H1 (cell line): Measurements from ENCODE around the gene ACSF3. TPM values are rescaled to one million over a fixed set of nuclear protein-coding genes. Genes with fewer than 3 reads are reported as not detected.

ENCODE experiments used
- ASH2L ChIP-seq: fragments of 200-600, 300-600 bp; sonication (generic); IDR thresholded peaks from one replicate; pipeline ENCODE4 v1.7.1; 2017; ENCODE audit warnings: low read length
- HDAC6 ChIP-seq: IDR thresholded peaks from one replicate; pipeline ENCODE4 v1.7.1; 2012; ENCODE audit warnings: low read depth, mild to moderate bottlenecking, inconsistent platforms, low read length, moderate library complexity
- PHF8 ChIP-seq: fragments of 200-600 bp; sonication (generic); conservative IDR thresholded peaks from 2 replicates; pipeline ENCODE4 v1.7.1; 2012; ENCODE audit warnings: low read depth, mild to moderate bottlenecking, inconsistent platforms, low read length, moderate library complexity
- POU5F1 ChIP-seq: IDR thresholded peaks from 2 replicates; pipeline ENCODE4 v1.6.1; 2011; ENCODE audit warnings: low read depth, mild to moderate bottlenecking, low read length, moderate library complexity
- SIN3A ChIP-seq, 2 experiments: IDR thresholded peaks in 1 of 2; conservative IDR thresholded peaks in 1 of 2; 2 replicates each; pipeline ENCODE4 v1.6.1; 2011 to 2012; ENCODE audit warnings: low read length in 2 of 2, improper control_type of control experiment in 1 of 2, low read depth in 1 of 2, mild to moderate bottlenecking in 1 of 2
- SP2 ChIP-seq: IDR thresholded peaks from 2 replicates; pipeline ENCODE4 v1.6.1; 2012; ENCODE audit warnings: mild to moderate bottlenecking, low read length, inconsistent platforms
- SUZ12 ChIP-seq: fragments of 200-600 bp; sonication (generic); IDR thresholded peaks from 2 replicates; pipeline ENCODE4 v1.6.1; 2012; ENCODE audit warnings: mild to moderate bottlenecking, inconsistent platforms, low read length, moderate library complexity, mixed read lengths
- polyA plus RNA-seq, 7 experiments: library from polyadenylated mRNA; depleted of rRNA in 3 of 7; stranded (reverse) in 5 of 7; unstranded in 2 of 7; fragments of >200 nt in 5 of 7; fragments of 200-250 nt in 2 of 7; gene quantifications; 1 replicate in 5 of 7; 2 replicates in 1 of 7; 4 replicates in 1 of 7; pipeline versions ENCODE4 v1.2.1 to v1.2.3, GENCODE V29; 2011 to 2013; ENCODE audit warnings: missing spikeins in 2 of 7, mixed read lengths in 2 of 7
- total RNA-seq: library from RNA; stranded (reverse); fragmentation: NEBNext Ultra II Directional; extraction: Animal tissue kit (Norgen Biotek cat#: 25700); gene quantifications from 2 replicates; pipeline ENCODE4 v1.2.1, GENCODE V29; 2021

The ACSF3 gene
- total and polyA plus RNA-seq, 2 of the 8 experiments (the other 6 are each of a cell fraction or from before 2014, with no cell fraction given) = 15.6 to 22.9 TPM

GRCh38 chr16:89176147-89176690 lies 82.6 kb downstream of the ACSF3 start (continued):
- no peak for TF ChIP-seq PHF8
- no peak for TF ChIP-seq SIN3A (conservative IDR thresholded peaks at IDR 0.05 in 1 of 2, IDR thresholded peaks at IDR 0.05 in 1 of 2; ENCODE audit: low read depth in 1 of 2, low read length in 2 of 2)
- no peak for TF ChIP-seq HDAC6
- TF ChIP-seq SP2 = no peak
- no peak for TF ChIP-seq SUZ12
- TF ChIP-seq ASH2L = no peak
- TF ChIP-seq POU5F1 = no peak
